Fibroblast of lung (primary cell): ENCODE data around the gene QPCT. TPM values are rescaled to one million over a fixed set of nuclear protein-coding genes. Genes with fewer than 3 reads are reported as not detected.

Source experiments
- DNase-seq, 2 donors: peaks; one replicate each; pipeline versions ENCODE4 v3.0.0 to v3.0.0-alpha.2; 2010; ENCODE audit warnings: low read depth in 2 of 2
- H2AFZ ChIP-seq: 2 replicates; pipeline ENCODE4 v1.5.1; 2012; ENCODE audit warnings: low read length, control low read depth, inconsistent platforms
- H3K27ac ChIP-seq: 2 replicates; pipeline ENCODE4 v1.5.1; 2011; ENCODE audit warnings: low read length, control low read depth; ENCODE audit not compliant: insufficient read depth
- H3K27me3 ChIP-seq: 2 replicates; pipeline ENCODE4 v1.5.1; 2011; ENCODE audit warnings: mild to moderate bottlenecking, low read length; ENCODE audit not compliant: control insufficient read depth, insufficient read depth
- H3K36me3 ChIP-seq: 2 replicates; pipeline ENCODE4 v1.5.1; 2011; ENCODE audit warnings: low read length; ENCODE audit not compliant: control insufficient read depth, insufficient read depth
- H3K4me1 ChIP-seq: 2 replicates; pipeline ENCODE4 v1.5.1; 2011; ENCODE audit warnings: low read length; ENCODE audit not compliant: control insufficient read depth, insufficient read depth; ENCODE audit errors: extremely low read depth
- H3K4me2 ChIP-seq: 2 replicates; pipeline ENCODE4 v1.5.1; 2011; ENCODE audit warnings: low read length, control low read depth; ENCODE audit not compliant: insufficient read depth; ENCODE audit errors: extremely low read depth
- H3K4me3 ChIP-seq, 4 experiments: fragments of 200-600 bp in 1 of 4; sonication (generic) in 1 of 4; replicated peaks in 1 of 4; 2 replicates each; pipeline ENCODE4 v1.5.1; 2011 to 2016; ENCODE audit warnings: low read length in 4 of 4, low read depth in 3 of 4, mild to moderate bottlenecking in 3 of 4, control low read depth in 2 of 4, inconsistent platforms in 1 of 4, mixed read lengths in 1 of 4; ENCODE audit not compliant: insufficient read depth in 1 of 4; ENCODE audit errors: control extremely low read depth in 1 of 4
- H3K79me2 ChIP-seq: 2 replicates; pipeline ENCODE4 v1.5.1; 2012; ENCODE audit warnings: mild to moderate bottlenecking, low read length, inconsistent platforms; ENCODE audit not compliant: control insufficient read depth, insufficient read depth
- H3K9ac ChIP-seq: 2 replicates; pipeline ENCODE4 v1.5.1; 2011; ENCODE audit warnings: mild to moderate bottlenecking, low read length, control low read depth; ENCODE audit not compliant: insufficient read depth
- H3K9me3 ChIP-seq: 2 replicates; pipeline ENCODE4 v1.5.1; 2012; ENCODE audit warnings: low read depth, low read length; ENCODE audit not compliant: control insufficient read depth, insufficient read depth
- H4K20me1 ChIP-seq: 2 replicates; pipeline ENCODE4 v1.5.1; 2011; ENCODE audit warnings: low read length; ENCODE audit not compliant: control insufficient read depth, insufficient read depth; ENCODE audit errors: extremely low read depth
- CTCF ChIP-seq, 2 donors: IDR thresholded peaks in 1 of 2; conservative IDR thresholded peaks in 1 of 2; 1 replicate in 1 of 2; 2 replicates in 1 of 2; pipeline ENCODE4 v1.5.1; 2011 to 2012; ENCODE audit warnings: low read length in 2 of 2, control low read depth in 1 of 2, inconsistent platforms in 1 of 2, low read depth in 1 of 2, mild to moderate bottlenecking in 1 of 2
- EZH2 ChIP-seq: IDR thresholded peaks from 2 replicates; pipeline ENCODE4 v1.5.1; 2012; ENCODE audit warnings: low read length, control low read depth, mild to moderate bottlenecking; ENCODE audit errors: missing control alignments
- polyA plus RNA-seq, 2 donors: library from polyadenylated mRNA; depleted of rRNA in 1 of 2; stranded (reverse) in 1 of 2; unstranded in 1 of 2; fragments of >200 nt; gene quantifications; 2 replicates each; pipeline ENCODE4 v1.2.1, GENCODE V29; 2011 to 2012; ENCODE audit warnings: missing spikeins in 1 of 2
- total RNA-seq: library from RNA; depleted of rRNA; stranded (reverse); fragments of >200 nt; gene quantifications from 2 replicates; pipeline ENCODE4 v1.2.1, GENCODE V29; 2014

QPCT gene
- total and polyA plus RNA-seq, 2 donors (not counting 1 experiment from before 2014, with no cell fraction given) = 6.1 to 8.4 TPM

- Histone ChIP-seq H3K27me3 (no peaks in the 10 kb centered on the region), H3K4me1 (peaks cover 21% of the 10 kb centered on the region), H3K36me3 (no peaks in the 10 kb centered on the region), H3K4me2 (no peak overlapping the region), H4K20me1 (no peaks in the 10 kb centered on the region), H3K4me3 (no peak overlapping the region), H3K79me2 (no peaks in the 10 kb centered on the region), H2AFZ (no peak overlapping the region), H3K9me3 (no peaks in the 10 kb centered on the region), H3K27ac (peak overlapping the region; percentile 35), H3K9ac (no peak overlapping the region)
- TF ChIP-seq CTCF (conservative IDR thresholded peaks at IDR 0.05 in 1 of 2, IDR thresholded peaks at IDR 0.05 in 1 of 2; ENCODE audit: low read depth in 1 of 2, low read length in 2 of 2) = no peak
- no peak for TF ChIP-seq EZH2
- DNase-seq = peak; percentile 39 to 84
Observed at GRCh38 chr2:37387148-37387835, 42.9 kb downstream of the QPCT start.

GRCh38 chr2:37388074-37388473 is 43.6 kb downstream of the QPCT start:
- H3K27ac ChIP-seq = peak overlapping the region; percentile 35
- H3K79me2 ChIP-seq = no peaks in the 10 kb centered on the region
- H3K4me3 ChIP-seq = no peak overlapping the region
- no peaks in the 10 kb centered on the region for H3K36me3 ChIP-seq
- peaks cover 21% of the 10 kb centered on the region for H3K4me1 ChIP-seq
- peak; percentile 74 to 89 for DNase-seq
- no peak for TF ChIP-seq EZH2
- no peak overlapping the region for H3K9ac ChIP-seq
- H2AFZ ChIP-seq = no peak overlapping the region
- no peaks in the 10 kb centered on the region for H3K27me3 ChIP-seq
- H4K20me1 ChIP-seq = no peaks in the 10 kb centered on the region
- H3K9me3 ChIP-seq = no peaks in the 10 kb centered on the region
- no peak overlapping the region for H3K4me2 ChIP-seq

- Histone ChIP-seq H3K36me3 (no peaks in the 10 kb centered on the region), H3K9ac (no peak overlapping the region), H3K27me3 (no peaks in the 10 kb centered on the region), H3K4me2 (no peak overlapping the region), H2AFZ (no peak overlapping the region), H3K9me3 (no peaks in the 10 kb centered on the region), H3K79me2 (no peaks in the 10 kb centered on the region), H3K4me1 (peaks cover 21% of the 10 kb centered on the region), H3K27ac (no peak overlapping the region), H4K20me1 (no peaks in the 10 kb centered on the region), H3K4me3 (no peak overlapping the region)
- DNase-seq = no peak
- no peak for TF ChIP-seq CTCF (conservative IDR thresholded peaks at IDR 0.05 in 1 of 2, IDR thresholded peaks at IDR 0.05 in 1 of 2; ENCODE audit: low read depth in 1 of 2, low read length in 2 of 2)
- no peak for TF ChIP-seq EZH2
Observed at GRCh38 chr2:37389395-37389794, 45.0 kb downstream of the QPCT start.
